Measurements from ENCODE around the gene SPRY4. TPM values are rescaled to one million over a fixed set of nuclear protein-coding genes. Genes with fewer than 3 reads are reported as not detected.
A peak's percentile ranks its signal among the peaks of the same experiment; 100 is the strongest.

SPRY4 gene
- total and polyA plus RNA-seq, 12 donors: 12.1 to 66.1 (median 30.3) TPM

DNA sequence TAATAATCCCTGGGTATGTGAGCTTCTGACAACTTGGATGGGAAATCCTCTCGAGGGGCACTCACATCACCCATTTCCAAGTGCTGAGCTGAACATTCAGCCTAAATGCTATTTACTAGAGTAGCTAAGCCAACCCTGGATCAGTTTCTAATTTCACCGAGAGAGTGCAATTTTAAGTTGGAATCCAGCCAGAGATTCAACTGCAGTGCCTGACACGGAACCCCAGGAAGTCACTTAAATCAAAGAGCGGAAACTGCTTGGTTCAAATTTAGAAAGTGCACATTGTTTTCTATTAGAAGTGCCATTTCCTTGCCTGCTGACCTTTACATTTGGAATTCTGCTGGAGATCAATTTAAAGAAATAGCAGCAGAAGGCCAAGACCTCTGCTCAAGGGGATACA, 8.8 kb downstream of the SPRY4 start:
- TF ChIP-seq, protein P1, sequence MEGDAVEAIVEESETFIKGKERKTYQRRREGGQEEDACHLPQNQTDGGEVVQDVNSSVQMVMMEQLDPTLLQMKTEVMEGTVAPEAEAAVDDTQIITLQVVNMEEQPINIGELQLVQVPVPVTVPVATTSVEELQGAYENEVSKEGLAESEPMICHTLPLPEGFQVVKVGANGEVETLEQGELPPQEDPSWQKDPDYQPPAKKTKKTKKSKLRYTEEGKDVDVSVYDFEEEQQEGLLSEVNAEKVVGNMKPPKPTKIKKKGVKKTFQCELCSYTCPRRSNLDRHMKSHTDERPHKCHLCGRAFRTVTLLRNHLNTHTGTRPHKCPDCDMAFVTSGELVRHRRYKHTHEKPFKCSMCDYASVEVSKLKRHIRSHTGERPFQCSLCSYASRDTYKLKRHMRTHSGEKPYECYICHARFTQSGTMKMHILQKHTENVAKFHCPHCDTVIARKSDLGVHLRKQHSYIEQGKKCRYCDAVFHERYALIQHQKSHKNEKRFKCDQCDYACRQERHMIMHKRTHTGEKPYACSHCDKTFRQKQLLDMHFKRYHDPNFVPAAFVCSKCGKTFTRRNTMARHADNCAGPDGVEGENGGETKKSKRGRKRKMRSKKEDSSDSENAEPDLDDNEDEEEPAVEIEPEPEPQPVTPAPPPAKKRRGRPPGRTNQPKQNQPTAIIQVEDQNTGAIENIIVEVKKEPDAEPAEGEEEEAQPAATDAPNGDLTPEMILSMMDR (IDR thresholded peaks at IDR 0.05): no peak
- no peak for TF ChIP-seq POLR2A (IDR thresholded peaks at IDR 0.05)
- intact Hi-C loops (cut with DNase I): no loop called here
- 5 to 20% (median 16%) methylated on average over 4 of the region's 4 CpGs for WGBS, 4 donors
- H3K9me3 ChIP-seq (replicated peaks in 1 of 3): no peaks in the 10 kb centered on the region
- peaks cover 0 to 29% of the 10 kb centered on the region in 2 donors for H3K36me3 ChIP-seq (replicated peaks in 1 of 2)
- peaks cover 36 to 78% of the 10 kb centered on the region in 2 donors for H3K4me1 ChIP-seq (replicated peaks in 1 of 2)
- H3K27me3 ChIP-seq: no peaks in the 10 kb centered on the region
- no peak overlapping the region for H3K4me3 ChIP-seq
- no peak for DNase-seq
- H3K27ac ChIP-seq: peak overlapping the region in 3 of 5 donors; percentile 27 to 75 (median 58)

DNA sequence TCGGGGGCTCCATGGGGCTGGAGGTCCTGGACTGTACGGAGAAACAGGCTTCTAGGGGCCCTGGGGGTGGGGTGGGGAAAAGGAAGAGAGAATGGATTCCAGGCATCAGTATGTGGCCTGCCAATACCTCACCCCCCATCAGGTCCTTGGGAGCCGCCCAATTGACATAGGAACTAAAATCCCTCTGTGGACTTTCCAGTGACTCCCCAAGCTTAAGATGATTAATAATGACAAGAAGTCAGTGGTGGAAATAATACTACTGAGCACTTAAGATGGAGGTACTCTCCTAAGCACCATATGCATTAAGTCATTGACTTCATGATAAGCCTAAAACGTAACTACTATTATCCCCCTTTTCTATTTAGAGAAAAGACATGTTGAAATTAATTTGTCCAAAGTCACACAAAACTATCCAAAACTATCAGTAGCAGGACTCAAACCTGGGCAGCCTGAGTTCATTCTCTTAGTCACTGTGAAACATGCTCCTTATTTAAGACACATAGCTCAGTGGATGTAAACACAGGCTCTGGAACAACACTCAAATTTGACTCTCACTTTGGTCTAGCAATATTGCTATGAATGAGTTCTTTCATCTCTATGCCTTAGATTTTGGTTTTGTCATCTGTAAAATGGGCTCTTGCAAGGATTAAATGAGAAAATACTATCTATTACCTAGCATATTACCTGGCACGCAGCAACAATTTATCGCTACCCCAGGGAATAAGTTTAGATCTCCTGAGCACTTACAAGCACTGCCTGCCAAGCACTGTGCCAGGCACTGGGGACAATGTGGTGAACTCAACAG, 9.5 kb downstream of the SPRY4 start:
- Histone ChIP-seq H3K4me3 (no peak overlapping the region), H3K4me1 (replicated peaks in 1 of 2) (peaks cover 28 to 71% of the 10 kb centered on the region in 2 donors), H3K36me3 (replicated peaks in 1 of 2) (peaks cover 0 to 35% of the 10 kb centered on the region in 2 donors), H3K27ac (peak overlapping the region in 2 of 5 donors; percentile 27 to 75), H3K27me3 (no peaks in the 10 kb centered on the region), H3K9me3 (replicated peaks in 1 of 3) (no peaks in the 10 kb centered on the region)
- 84 to 96% (median 88%) methylated on average over 6 of the region's 6 CpGs for WGBS, 4 donors
- no peak for TF ChIP-seq POLR2A (IDR thresholded peaks at IDR 0.05)
- TF ChIP-seq, protein P1 (IDR thresholded peaks at IDR 0.05): no peak
- no peak for DNase-seq
- intact Hi-C loops (cut with DNase I): no loop called here

DNA sequence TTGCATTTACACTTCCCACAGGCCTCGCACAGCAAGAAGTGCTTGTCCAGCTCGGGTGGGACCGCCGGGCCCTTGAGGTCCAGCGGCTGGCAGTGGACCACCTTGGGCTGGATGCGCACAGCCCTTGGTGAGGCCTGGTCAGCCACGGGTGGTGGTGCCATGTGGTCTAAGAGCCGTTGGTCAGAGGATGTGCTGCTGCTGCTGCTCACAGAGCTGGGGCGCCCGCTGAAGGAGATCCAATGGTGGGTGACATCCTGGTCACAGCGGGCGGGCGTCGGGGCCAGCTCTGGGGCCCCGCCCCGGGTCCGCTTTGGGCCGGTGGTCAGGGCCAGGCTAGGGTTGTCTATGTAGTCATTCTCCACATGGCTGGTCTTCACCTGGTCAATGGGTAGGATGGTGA, 10.2 kb downstream of the SPRY4 start:
- 84 to 85% (median 84%) methylated on average over 8 to 18 of the region's 18 CpGs for WGBS, 4 donors
- no peak for DNase-seq
- peak overlapping the region in 1 of 5 donors; percentile 75 for H3K27ac ChIP-seq
- TF ChIP-seq POLR2A (IDR thresholded peaks at IDR 0.05): no peak
- TF ChIP-seq, protein P1 (IDR thresholded peaks at IDR 0.05): no peak
- intact Hi-C loops (cut with DNase I): no loop called here
- H3K36me3 ChIP-seq (replicated peaks in 1 of 2): peaks cover 0 to 41% of the 10 kb centered on the region in 2 donors
- H3K4me3 ChIP-seq: no peak overlapping the region
- no peaks in the 10 kb centered on the region for H3K9me3 ChIP-seq (replicated peaks in 1 of 3)
- peaks cover 21 to 64% of the 10 kb centered on the region in 2 donors for H3K4me1 ChIP-seq (replicated peaks in 1 of 2)
- H3K27me3 ChIP-seq: no peaks in the 10 kb centered on the region

DNA sequence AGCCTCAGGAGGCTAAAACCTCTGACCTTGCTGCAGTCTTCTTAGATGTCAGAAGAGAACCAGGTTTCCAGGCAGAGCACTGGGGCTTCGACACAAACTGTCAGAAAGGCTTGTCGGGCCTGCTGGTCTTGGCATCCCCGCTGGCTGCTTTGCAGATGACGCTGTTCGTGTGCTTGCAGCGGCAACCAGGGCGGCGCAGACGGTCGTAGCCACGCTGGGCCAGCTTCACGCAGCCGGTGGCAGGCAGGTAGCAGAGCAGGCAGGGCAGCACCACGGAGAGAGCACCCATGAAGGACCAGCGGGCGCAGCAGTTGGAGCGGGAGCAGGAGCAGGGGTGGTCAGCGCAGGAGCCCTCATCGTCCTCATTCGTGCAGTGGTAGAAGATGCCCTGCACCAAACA, 10.7 kb downstream of the SPRY4 start:
- H3K4me1 ChIP-seq (replicated peaks in 1 of 2): peaks cover 19 to 59% of the 10 kb centered on the region in 2 donors
- no peaks in the 10 kb centered on the region for H3K27me3 ChIP-seq
- H3K9me3 ChIP-seq (replicated peaks in 1 of 3): no peaks in the 10 kb centered on the region
- WGBS, 4 donors: 53 to 75% (median 62%) methylated on average over 11 to 20 of the region's 20 CpGs
- no peak overlapping the region for H3K4me3 ChIP-seq
- H3K27ac ChIP-seq: peak overlapping the region in 2 of 5 donors; percentile 44 to 75
- TF ChIP-seq, protein P1 (IDR thresholded peaks at IDR 0.05): no peak
- no peak for TF ChIP-seq POLR2A (IDR thresholded peaks at IDR 0.05)
- no peak for DNase-seq
- intact Hi-C loops (cut with DNase I): no loop called here
- H3K36me3 ChIP-seq (replicated peaks in 1 of 2): peaks cover 0 to 41% of the 10 kb centered on the region in 2 donors

Measured in adrenal gland (tissue), 12 donors.